Activated CD8-positive, alpha-beta T cell treated with anti-CD3 and anti-CD28 coated beads for 36 hours (primary cell): ENCODE results near the gene GNA12. TPM values are rescaled to one million over a fixed set of nuclear protein-coding genes. Genes with fewer than 3 reads are reported as not detected.

ENCODE experiments used
- ATAC-seq: fragments of 200-7000 bp; cut with Tn5 transposase; one replicate; pipeline ENCODE4 v1.10.0; 2021; ENCODE audit warnings: mild to moderate bottlenecking, moderate library complexity
- CTCF ChIA-PET: fragments of 350-600 bp; sonication (Branson Sonifier 250); formaldehyde crosslinking; loops from one replicate; lab custom pipeline; 2021; ENCODE audit warnings: antibody characterized with exemption; lab: Charles Lee
- POLR2A ChIA-PET: fragments of 350-600 bp; sonication (Branson Sonifier 250); formaldehyde crosslinking; loops from one replicate; lab custom pipeline; 2021; ENCODE audit warnings: antibody characterized with exemption; lab: Charles Lee
- DNase-seq: peaks from one replicate; pipeline ENCODE4 v3.0.0-alpha.2; 2020
- H3K27ac Mint-ChIP-seq: one replicate; pipeline ENCODE4 v1.8.0; 2021; ENCODE audit warnings: mild to moderate bottlenecking, mixed read lengths
- H3K27me3 Mint-ChIP-seq: one replicate; pipeline ENCODE4 v1.8.0; 2021; ENCODE audit warnings: mixed read lengths
- H3K36me3 Mint-ChIP-seq: one replicate; pipeline ENCODE4 v1.8.0; 2021; ENCODE audit warnings: low read depth, mixed read lengths
- H3K4me1 Mint-ChIP-seq: one replicate; pipeline ENCODE4 v1.8.0; 2021; ENCODE audit warnings: low read depth, mixed read lengths
- H3K4me3 Mint-ChIP-seq: one replicate; pipeline ENCODE4 v1.8.0; 2021; ENCODE audit warnings: mild to moderate bottlenecking, moderate library complexity, mixed read lengths
- H3K9me3 Mint-ChIP-seq: one replicate; pipeline ENCODE4 v1.8.0; 2021; ENCODE audit warnings: mixed read lengths
- intact Hi-C: fragments of 100-400 bp; cut with micrococcal nuclease; formaldehyde crosslinking; loops from one replicate; pipeline ENCODE4 v1.10.0; 2022
- total RNA-seq, 2 experiments: library from RNA; stranded (reverse); gene quantifications; one replicate each; pipeline ENCODE4 v1.2.3, GENCODE V29; 2021
- TF ChIP-seq, protein P1 (sequence below): fragments of 200-600 bp; IDR thresholded peaks from one replicate; pipeline ENCODE4 v1.8.0; 2022; ENCODE audit warnings: antibody characterized with exemption, mild to moderate bottlenecking

GNA12 gene
- total RNA-seq, 2 experiments from 2014 or later = 21.0 to 21.1 TPM

DNA sequence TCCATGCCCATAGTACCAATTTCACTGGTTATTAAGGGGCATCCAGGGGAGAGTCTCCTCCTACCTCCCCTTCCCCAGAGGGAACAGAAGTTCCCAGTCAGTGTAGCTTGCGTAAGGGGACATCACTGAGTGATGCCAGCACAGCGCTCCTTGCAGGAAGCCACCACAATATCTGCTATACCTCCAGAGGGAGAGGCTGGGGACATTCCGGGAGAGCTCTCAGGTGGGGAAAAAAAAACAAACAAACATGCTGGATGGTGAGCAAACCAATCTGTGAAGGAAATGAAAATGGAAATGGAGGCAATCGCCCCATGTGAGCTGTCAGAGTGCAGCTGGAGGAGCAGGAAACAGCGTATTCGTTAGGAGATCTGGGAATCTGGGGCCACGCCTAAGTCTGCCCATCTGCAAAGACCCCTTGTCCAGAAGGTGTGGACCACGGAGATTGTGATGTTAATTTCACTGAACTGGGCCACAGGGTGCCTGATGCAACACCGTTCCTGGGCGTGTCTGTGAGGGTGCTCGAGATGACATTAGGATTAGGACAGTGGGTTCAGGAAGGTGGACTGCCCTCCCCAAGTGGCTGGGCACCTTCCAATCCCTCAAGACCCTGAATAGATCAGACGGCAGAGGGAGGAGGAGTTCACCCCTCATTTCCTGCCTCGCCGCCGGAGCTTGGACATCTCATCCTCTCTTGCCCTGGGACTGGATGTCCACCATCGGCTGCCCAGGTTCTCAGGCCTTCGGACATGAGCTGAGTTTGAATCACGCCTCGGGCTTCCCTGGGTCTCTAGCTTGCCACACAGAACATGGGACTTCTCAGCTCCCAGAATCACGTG lies 30.5 kb downstream of the GNA12 start:
- no peaks in the 10 kb centered on the region for H3K9me3 Mint-ChIP-seq
- no peak for DNase-seq
- ChIA-PET POLR2A (interaction anchor here (0.7 kb wide), 1 partner anchor 1269 kb away, joined by 3 read pairs; no protein-coding TSS in a partner anchor), CTCF (interaction anchor here (0.9 to 2.0 kb wide), 3 partner anchors 14 to 103 kb away, joined by 4 to 6 read pairs (median 6); no protein-coding TSS in a partner anchor)
- no peak overlapping the region for H3K4me3 Mint-ChIP-seq
- ATAC-seq = no peak
- intact Hi-C loops = no loop called here
- TF ChIP-seq, protein P1, sequence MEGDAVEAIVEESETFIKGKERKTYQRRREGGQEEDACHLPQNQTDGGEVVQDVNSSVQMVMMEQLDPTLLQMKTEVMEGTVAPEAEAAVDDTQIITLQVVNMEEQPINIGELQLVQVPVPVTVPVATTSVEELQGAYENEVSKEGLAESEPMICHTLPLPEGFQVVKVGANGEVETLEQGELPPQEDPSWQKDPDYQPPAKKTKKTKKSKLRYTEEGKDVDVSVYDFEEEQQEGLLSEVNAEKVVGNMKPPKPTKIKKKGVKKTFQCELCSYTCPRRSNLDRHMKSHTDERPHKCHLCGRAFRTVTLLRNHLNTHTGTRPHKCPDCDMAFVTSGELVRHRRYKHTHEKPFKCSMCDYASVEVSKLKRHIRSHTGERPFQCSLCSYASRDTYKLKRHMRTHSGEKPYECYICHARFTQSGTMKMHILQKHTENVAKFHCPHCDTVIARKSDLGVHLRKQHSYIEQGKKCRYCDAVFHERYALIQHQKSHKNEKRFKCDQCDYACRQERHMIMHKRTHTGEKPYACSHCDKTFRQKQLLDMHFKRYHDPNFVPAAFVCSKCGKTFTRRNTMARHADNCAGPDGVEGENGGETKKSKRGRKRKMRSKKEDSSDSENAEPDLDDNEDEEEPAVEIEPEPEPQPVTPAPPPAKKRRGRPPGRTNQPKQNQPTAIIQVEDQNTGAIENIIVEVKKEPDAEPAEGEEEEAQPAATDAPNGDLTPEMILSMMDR = no peak
- H3K27me3 Mint-ChIP-seq = no peaks in the 10 kb centered on the region
- H3K4me1 Mint-ChIP-seq = no peaks in the 10 kb centered on the region
- peaks cover 3% of the 10 kb centered on the region for H3K36me3 Mint-ChIP-seq
- no peak overlapping the region for H3K27ac Mint-ChIP-seq

DNA sequence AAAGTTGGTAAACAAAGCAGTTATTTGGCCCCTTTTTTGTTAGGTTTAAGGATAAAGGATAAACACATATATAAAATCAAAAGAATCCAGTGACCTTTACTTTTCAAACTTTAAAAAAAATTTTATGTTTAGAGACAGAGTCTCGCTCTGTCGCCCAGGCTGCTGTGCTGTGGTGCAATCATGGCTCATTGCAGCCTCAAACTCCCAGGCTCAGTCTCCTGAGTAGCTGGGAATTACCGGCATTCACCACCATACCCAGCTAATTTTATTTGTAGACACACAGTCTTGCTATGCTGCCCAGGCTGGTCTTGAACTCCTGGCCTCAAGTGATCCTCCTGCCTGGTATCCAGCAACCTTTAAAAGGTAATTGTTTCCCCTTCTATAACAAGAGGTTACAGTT lies 31.3 kb downstream of the GNA12 start:
- intact Hi-C loops = no loop called here
- no peak for DNase-seq
- ATAC-seq = no peak
- H3K36me3 Mint-ChIP-seq = peaks cover 3% of the 10 kb centered on the region
- H3K27ac Mint-ChIP-seq = no peak overlapping the region
- ChIA-PET CTCF (interaction anchor here (0.9 to 2.0 kb wide), 3 partner anchors 14 to 103 kb away, joined by 4 to 6 read pairs (median 6); no protein-coding TSS in a partner anchor), POLR2A (no interaction called here)
- H3K27me3 Mint-ChIP-seq = no peaks in the 10 kb centered on the region
- TF ChIP-seq, protein P1 = no peak
- no peaks in the 10 kb centered on the region for H3K4me1 Mint-ChIP-seq
- no peaks in the 10 kb centered on the region for H3K9me3 Mint-ChIP-seq
- H3K4me3 Mint-ChIP-seq = no peak overlapping the region

DNA sequence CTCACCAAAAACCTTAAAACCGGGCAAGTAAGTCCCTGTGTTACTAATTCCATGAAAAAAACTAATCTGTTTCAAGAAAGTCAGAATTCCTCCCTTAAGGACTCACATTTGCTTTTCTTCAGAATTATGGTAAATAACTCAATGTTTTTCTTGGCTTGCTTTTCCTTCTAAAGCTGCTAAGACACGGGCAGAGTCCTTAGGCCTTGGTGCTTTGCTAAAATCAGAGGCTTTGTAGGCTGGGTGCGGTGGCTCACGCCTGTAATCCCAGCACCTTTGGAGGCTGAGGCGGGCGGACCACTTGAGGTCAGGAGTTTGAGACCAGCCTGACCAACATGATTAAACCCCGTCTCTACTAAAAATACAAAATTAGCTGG lies 32.0 kb downstream of the GNA12 start:
- no peak overlapping the region for H3K27ac Mint-ChIP-seq
- intact Hi-C loops = no loop called here
- CTCF ChIA-PET = no interaction called here
- ATAC-seq (no peak), DNase-seq (no peak)
- H3K9me3 Mint-ChIP-seq = no peaks in the 10 kb centered on the region
- H3K4me1 Mint-ChIP-seq = no peaks in the 10 kb centered on the region
- TF ChIP-seq, protein P1 = no peak
- POLR2A ChIA-PET = no interaction called here
- H3K27me3 Mint-ChIP-seq = no peaks in the 10 kb centered on the region
- no peak overlapping the region for H3K4me3 Mint-ChIP-seq
- peaks cover 3% of the 10 kb centered on the region for H3K36me3 Mint-ChIP-seq

DNA sequence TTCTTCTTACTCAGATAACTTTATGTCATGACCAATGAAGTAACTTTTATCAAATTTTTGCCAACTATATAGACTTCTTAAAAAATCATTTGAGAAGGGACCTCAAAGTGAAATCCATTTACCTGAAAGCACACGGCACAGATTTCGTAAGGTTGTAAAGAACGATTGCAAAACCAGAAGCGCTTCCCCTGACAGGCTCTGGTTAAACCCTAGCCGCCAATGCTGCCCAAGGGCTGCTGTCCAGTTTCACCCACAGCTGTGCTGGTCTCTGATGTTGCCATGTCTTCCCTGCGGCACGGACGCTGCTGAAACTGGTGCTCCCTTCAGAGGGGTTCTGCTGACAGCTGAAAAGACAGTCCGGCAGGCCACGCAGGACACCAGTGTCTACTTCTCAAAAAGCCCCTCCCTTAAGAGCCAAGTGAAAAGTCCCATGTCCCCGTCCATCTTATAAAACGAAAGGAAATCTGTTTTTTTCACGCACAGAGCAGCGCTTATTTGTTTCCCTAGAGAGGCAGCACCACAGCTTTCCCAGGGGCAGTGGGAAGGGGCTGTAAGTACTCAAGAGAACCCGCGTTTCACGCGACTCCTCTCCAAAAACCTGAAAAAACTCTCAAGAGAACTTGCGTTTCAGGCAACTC lies 32.5 kb downstream of the GNA12 start:
- POLR2A ChIA-PET = no interaction called here

More for the DNA sequence above, 32.5 kb downstream of the GNA12 start:
- intact Hi-C loops = no loop called here
- Mint-ChIP-seq H3K36me3 (peaks cover 3% of the 10 kb centered on the region), H3K27ac (no peak overlapping the region), H3K9me3 (no peaks in the 10 kb centered on the region), H3K4me1 (no peaks in the 10 kb centered on the region), H3K4me3 (no peak overlapping the region), H3K27me3 (no peaks in the 10 kb centered on the region)
- DNase-seq = no peak
- no peak for ATAC-seq
- CTCF ChIA-PET = no interaction called here
- TF ChIP-seq, protein P1 = no peak
